COR-L47 (cell line): ENCODE results near the gene FGF3.

Experiments used
- DNase-seq: peaks from one replicate; lab custom pipeline; 2025; lab: John Stamatoyannopoulos, UW

Gene FGF3

DNA sequence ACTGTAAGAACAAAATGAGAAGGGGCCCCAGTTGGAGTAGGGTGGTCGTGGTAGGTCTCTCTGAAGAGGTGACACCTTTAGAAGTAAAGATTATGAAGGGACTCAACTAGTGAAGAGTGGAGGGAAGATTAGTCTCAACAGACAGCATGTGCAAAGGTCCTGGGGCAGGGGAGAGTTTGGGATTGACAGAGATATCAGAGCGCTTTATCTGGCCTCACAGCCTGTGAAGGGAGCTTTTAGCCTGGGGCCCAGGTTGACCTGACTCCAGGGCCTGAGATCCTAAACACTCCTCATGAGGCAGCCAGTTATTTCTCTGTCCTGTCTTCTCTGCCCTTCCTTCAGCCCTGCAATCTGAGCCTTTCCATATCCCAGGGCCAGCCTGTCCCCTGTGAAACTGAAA is 16.2 kb downstream of the FGF3 start:
- no peak for DNase-seq

DNA sequence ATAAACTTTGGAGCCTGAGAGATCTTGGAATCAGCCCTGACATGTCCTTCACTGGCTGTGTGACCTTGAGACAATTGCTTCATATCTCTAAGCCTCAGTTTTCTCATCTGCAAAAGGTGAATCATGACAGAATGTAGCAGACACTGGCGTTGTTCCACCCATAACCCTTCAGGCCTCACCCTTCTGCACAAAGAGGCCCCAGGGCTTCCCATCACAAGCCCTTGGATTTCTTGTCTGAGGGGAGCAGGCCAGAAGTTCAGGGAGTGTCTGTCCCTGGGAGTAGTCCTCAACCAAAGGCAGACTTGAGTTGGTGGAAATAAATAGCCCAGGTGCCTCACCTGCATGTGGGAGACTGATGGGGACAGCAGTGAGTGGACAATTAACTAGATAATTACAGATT is 16.6 kb downstream of the FGF3 start:
- DNase-seq = no peak

DNA sequence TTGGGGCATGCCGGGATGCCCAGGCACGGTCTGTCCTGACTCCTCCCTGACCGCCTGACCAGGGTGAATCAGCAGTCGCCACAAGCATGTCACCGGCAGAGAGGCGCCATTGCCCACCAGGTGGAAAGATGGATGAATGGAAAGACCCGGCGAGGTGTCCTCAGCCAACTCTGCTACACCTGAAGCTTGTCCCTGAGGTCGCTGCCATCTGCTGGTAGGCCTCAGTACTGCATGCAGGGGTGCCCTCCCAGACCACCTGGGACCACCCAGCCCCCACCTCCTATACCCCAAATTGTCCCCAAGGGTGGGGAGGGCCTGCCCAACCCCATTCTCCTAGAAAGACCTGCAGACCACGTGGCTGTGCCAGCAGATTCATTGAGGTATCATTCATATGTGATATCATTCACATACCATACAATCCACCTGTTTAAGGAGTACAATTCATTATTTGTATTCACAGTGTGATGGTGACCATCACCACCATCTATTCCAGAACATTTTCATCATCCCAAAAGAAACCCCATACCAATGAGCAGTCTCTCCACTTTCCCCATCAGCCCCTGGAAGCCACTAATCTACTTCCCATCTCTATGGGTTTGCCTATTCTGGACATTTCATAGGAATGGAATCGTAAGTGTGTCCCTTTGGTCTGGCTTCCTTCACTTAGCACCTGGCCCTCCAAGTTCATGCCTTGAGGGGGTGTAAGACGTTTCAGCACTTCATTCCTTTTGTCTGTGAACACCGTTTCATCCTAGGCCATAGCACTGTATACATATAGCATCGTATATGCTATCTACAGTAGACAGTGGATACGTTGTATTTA is 17.5 kb downstream of the FGF3 start:
- DNase-seq = peak; percentile 19

DNA sequence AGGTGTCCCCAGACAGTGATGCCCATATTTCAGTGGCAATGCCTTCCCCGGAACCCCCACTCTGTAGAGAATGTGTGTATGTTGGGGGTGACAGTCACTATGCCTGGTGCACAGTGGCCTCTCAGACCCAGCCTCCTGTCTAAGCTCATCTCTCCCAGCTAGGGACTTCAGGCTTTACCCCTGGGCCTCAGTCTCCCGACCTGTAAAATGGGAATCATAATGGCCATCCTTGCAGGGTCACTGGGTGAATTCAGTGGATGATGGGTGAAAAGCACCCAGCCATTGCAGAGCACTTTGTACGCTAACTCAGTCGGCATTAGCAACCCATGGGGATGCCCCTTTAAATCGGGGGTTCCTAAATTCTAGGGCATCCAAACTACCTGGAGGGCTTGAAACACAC is 18.9 kb downstream of the FGF3 start:
- DNase-seq = no peak

DNA sequence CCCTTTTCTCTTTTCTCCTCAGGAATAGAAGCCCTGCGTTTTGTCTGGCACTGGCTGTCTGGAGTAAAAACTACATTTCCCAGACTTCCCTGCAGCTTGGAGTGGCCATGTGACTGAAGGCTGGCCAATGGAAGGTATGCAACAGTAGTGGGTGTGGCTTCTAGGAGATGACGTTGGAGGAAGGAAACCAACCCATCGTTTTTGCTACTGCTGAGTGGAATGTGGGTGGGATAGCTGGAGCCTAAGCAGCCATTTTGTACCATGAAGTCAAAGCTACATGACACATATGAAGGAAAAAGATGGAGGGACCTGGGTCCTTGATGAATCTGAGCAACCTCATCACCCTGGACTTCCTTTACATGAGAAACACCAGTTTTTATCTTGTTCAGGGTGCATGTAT is 19.6 kb downstream of the FGF3 start:
- no peak for DNase-seq

DNA sequence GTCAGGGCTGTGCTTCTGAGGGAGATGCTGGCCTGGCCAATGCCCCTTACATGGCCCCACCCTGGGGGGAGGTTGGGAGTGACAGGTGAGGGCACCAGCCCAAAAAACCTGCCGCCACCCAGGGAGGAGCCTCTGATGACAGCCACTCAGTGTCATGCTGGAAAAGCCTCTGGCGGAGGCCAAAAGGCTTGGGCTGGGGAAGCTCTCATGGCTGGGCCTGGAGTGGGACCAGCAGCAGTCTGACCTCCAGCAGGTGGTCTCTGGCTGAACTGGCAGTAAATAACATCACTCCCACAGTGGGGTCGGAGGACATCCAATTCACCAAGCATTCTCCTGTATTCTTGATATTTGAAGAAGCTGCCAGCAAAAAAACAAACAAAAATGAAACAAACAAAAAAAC is 20.1 kb downstream of the FGF3 start:
- DNase-seq = no peak

DNA sequence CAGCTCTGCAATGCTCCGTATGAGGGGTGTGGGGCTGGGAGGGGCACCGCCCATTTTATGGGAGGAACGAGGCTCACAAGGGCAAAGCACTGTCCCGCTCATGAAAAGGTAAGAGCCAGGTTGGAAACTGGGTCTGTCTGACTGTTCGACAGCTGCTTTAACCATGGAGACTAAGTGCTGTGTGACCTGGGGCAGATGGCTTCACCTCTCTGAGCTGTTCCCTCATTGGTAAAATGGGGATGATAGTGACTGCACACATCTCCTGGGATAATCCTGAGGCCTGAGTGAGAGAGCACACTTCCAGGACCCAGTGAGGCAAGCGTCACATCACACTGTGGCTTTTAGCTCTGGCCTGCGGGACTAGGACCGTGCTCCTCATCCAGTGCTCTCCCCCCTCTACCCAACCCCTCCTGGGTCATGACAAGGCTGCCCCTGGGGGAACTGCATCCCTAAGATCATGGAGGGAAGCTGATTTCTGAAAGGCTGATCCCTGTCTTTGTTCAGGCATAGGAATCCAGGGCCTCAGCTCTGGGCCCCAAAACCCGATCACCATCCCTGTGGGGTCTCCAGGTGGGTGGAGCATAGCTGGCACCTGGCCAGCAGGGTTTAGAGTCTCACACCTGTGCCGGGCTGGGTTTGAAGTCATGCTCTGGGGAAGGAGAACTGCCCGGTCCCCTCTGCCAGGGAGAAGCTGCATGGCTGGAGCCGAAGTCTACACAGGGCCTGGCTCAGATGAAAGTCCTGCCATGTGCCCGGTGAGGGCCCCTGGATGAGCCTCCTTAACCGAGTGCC is 21.3 kb downstream of the FGF3 start:
- DNase-seq = no peak

DNA sequence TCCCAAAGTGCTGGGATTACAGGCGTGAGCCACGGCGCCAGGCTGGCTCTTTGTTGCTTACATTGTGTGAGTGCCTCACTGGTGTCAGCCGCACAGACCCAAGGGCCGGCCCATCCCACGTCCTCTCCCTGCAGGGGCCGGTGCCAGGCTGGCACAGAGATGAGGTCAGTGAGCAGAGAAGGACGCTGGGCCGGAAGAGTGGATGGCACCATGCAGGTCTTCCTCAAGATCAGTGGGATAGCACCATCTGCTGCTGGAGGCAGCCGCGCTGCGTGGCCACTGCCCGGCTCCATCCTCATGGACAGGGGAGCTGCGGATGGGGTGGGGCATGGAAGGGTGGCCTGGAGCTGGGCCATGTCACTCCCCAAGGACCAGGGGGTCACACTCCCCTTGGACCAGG is 22.1 kb downstream of the FGF3 start:
- DNase-seq = no peak

DNA sequence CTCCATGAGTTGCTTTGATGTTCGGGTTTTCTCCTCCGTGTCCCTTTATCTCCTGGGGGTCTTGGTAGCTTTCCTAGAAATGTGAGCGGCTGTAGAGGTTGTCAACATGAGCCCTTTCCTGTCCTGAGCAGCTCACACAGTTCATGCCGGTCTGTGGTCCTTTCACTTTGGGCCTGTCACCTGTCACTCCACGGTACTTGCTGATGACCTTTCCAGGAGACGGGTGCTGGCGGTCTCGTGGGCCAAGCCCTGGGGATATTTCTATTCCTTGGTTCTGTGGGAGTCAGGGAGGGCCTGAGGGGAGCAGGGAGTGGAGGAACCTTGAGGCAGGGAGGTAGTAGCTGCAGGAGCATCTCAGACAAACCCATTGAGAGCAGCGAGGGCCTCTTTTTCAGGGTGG is 23.2 kb downstream of the FGF3 start:
- no peak for DNase-seq

DNA sequence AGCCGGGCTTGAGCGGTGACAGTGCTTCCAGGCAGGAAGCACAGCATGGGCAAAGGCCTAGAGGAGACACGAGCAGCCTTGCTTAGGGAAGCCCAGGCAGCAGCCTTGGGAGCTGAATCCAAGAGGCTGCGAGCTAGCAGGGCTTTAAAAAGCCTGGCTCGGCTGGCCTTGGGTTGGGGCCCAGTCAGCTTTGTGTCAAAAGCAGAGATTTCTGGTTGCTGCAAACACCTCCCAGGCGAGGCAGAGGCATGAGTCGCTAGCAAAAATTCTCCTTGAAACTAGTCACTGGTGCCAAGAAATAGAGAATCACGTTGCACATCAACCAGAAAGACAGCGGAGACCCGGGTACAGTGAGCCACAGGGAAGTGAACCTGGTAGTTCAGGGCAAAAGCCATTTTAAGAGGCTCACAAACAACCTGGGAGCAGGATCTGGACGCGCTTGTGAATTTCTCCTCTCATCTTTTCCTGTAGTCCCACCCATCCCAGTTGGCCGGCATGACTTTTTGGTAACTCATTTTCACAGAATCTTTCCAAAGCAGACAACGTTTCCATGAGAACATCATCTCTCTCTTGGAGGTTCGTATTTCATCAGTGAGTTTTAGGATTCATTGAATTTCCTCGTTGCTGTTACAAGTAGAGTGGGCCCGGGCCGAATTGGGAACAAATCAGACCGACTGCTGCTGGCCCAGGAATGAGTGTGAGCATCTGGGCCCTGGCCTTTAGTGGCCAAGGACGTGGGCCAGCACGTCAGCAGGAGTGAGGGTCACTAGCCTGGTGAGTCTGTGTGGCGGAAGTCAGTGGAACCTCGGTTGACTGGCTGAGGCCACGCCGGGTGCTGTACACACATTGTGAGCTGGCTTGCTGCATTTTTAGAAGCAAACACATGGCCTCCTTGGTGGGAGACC is 27.7 kb downstream of the FGF3 start:
- no peak for DNase-seq

DNA sequence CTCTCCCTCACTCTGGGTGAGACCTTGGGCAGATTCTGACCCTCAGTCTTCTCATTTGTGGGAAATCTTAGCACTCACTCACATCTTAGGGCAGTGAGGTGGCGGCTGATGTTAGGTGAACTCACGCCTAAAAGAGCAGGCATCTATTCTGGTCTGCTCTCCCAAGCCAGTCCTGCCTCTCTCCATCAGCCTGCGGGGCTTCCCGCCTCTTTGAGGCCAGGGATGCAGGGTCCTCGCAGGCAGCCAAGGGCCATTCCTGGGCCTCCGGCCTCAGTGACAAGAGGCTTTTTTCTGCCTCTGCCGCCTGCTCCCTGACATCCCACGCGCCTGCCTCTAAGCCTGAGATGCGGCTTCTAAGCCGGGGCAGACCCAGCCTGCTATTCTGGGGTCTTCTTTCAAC is 30.3 kb downstream of the FGF3 start:
- DNase-seq = no peak

DNA sequence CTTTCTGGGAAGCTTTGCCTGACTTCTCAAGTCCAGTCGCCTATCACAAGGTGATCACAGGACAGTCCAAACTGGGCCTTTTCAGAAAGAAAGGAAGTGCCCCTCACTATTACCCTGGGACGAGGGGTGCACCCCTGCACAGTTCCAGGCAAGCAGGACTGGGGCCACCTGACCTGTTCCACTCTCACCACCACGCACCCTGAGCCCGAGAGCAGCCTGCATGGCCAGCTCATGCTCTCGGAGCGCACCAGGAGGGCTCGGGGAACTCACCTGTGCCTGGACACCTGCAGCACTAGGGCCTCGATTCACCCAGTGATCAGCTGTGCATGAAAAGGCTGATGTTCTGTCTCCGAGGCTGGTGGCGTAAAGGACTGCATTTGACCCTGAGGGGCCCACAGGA is 31.3 kb downstream of the FGF3 start:
- no peak for DNase-seq

DNA sequence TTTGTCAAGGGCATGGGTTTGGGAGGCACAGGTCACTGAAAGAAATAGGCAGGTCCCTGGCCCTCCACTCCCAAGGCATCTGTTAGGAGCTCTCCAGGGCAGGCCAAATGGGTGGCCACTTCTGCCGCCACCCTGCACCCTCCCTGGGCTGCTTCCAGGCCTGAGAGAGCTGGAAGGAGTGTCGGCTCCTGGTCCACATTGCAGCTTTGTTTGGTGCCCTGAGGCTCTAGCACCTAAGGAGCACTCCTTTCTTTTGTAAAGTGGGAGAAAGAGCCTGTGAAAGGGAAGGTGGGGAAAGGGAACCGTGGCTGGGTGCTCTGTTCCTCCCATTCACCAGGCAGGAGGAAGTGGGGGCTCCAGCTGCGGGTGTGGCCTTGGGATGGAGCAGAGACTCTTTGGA is 31.8 kb downstream of the FGF3 start:
- no peak for DNase-seq

DNA sequence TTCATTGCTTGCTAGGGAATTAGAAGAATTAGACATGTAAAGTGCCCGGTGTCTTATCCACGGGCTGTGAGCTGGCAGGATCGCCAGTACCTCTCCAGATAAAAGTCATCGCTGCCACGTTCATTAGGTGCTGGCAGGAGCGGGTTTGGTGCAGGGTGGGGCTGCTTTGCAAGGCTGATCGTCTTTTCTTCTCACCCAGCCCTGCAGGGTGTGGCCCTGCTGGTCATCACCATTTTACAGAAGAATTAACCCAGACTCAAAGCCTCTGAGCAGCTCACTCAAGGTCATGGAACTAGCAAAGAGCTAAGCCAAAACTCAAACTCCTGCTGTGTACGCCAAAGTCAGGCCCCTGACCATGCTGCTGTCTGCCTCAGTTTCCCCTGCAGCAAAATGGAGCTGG is 38.0 kb downstream of the FGF3 start:
- DNase-seq = no peak

DNA sequence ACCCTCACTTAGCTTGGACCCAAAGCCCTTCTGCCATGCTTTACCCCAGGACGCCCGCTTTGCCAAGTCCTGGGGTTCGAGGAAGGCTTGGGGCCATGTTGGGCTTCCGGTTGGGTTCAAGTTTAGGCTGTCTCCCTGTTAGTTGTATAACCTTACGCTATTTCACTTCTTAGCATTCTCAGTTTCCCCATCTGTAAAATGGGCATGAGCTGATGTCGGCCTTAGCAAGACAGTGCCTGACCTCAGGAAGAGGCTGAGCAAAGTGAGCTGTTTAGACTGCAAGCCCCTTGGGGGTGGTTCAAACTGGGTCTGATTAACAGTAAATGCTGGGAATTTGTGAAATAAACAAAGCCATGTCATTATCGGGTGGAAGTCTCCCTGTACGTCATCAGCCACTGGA is 40.8 kb downstream of the FGF3 start:
- DNase-seq = no peak

DNA sequence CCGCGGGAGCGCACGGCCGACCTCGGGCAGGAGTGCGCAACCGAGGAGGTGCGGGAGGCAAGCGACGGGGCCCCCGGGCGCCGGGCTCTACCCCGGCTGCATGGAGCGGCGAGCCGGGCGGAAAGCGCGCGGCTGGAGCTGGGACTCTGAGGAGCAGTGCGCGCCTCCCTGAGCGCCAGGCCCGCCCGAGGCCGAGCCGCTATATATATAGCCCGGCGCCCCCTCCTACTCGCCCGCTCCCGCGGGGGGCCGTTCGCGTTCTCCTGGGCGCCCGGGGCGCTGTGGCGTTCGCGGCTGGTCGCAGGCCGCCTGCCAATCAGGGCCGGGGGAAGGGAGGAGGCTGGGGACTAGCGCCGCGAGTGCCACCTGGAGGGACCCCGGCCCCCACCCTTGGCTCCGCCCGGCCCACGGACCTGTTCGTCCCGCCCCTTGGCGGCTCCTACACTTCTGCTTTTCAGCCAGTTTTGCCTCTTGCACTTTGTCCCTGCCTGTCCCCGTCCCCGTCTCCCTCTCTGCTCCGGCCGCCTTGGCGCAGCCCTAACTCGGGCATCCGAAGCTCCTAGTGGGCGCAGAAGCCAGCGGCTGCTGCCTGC is 44.0 kb downstream of the FGF3 start, which contains the start of gene FGF4:
TSS of gene FGF4 (minus strand) at position 179 of the 593 bp plus-strand sequence. CDS start 257 bp downstream, outside the sequence.
- no peak for DNase-seq

DNA sequence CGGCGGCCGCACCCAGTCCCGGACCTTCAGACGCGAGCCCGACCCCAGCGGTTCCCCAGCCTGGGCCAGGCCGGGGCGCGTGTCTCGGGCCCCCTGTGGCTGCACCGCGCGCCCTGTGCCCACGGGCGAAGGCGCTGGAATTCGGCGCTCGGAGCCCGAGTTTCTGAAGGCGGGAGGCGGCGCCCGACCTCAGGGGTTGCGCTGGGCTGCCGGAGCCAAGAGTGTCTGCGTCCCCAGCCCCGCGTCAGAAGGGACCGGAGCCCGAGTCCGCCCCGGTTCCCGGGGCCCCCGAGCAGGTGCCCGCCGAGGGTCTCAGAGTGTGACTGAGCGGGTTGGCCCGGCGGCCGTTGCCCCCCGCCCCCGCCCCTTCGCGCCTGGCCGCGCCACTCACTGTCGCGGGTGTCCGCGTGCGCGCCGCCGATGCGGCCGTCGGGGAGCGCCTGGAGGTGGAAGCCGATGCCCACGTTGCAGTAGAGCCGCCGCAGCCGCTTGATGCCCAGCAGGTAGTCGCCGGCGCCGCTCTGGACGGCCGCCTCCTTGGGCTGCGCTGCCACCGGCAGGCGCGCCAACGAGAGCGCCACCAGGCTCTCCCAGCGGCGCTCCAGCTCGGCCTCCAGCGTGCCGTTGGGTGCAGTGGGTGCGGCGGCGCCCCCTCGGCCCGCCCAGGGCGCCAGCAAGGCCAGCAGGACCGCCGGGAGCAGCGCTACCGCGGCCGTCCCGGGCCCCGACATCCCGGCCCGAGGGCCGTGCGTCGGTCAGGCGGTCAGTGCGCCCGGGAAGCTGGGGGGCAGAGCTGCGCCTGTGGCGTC is 44.7 kb downstream of the FGF3 start:
- no peak for DNase-seq

DNA sequence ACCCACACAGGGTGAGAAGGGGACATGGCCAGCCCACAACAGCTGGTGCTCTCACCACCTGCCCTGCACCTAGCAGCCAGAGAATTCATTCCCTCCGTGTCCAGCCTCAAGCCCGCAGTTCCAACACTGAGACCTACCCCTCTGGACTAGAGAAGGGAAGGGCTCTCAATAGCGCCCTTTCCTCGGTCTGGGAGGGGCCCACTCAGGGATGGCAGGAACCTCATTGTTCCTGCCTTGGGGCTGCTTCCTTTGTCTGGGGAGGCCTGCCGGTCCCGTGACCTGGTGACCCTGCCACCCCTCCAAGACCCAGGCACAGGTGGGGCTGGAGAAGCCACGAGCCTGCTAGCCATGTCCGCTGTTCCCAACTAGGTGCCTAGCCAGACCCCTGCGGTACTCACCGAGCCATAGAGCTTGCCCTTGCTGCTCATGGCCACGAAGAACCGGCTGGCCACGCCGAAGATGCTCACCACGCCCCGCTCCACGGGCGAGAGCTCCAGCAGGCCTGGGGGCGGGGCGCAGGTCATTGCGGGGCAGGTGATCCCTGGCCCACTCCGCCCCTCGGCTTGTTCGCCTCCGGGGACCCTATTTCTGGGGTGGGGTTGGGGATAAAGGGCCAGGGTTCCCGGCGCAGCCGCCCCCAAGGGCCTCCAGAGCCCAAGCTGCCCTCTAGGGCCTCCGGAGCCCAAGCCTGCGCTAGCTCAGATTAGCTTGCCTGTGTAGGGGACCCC is 45.4 kb downstream of the FGF3 start:
- DNase-seq = no peak

DNA sequence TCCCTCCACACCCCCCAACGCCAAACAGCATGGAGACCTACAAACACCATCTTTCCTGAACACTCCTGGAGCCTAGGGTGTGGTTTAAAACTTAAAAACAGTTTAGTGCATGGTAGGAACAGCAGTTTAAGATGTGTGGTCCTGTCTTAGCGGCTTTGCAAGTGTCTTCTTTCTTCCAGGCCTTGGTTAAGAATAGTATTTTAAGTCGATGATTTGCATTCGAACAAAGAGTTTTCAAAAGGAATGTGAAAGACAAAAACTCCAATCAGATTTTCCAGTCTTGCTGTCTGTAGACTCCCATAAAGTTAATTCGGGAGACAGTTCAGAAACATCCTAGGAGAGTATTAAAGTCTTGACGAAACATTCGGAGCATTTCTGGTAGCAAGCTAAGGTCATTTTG is 47.8 kb downstream of the FGF3 start:
- no peak for DNase-seq

DNA sequence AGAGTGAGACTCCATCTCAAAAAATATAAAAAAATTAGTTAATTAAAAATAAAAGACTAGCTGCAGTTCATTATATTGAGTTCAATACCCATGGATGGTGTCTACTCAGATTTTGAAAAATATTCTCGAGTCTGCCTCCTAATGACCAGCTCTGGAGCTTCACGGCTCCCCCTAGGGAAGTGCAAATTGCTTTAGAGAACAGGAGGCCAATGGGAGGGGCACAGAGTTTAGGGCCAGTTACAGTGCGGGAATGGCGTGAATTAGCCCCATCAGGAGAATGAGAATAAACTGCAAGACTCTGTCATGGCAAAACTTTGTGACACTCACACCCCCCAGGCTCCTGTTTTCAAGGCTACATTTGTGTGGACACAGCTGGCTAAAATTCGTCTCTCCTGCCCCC is 48.7 kb downstream of the FGF3 start:
- DNase-seq = no peak
